H7 (cell line): Measurements from ENCODE around the gene CIB4. TPM values are rescaled to one million over a fixed set of nuclear protein-coding genes. Genes with fewer than 3 reads are reported as not detected.

Experiments used
- DNase-seq: peaks from one replicate; pipeline ENCODE4 v3.0.0; 2012
- H3K27me3 ChIP-seq: 2 replicates; pipeline ENCODE4 v1.6.0; 2011; ENCODE audit warnings: mild to moderate bottlenecking, low read length; ENCODE audit not compliant: control insufficient read depth, insufficient read depth
- H3K36me3 ChIP-seq: replicated peaks from 2 replicates; pipeline ENCODE4 v1.5.1; 2011; ENCODE audit warnings: low read length; ENCODE audit not compliant: control insufficient read depth, insufficient read depth
- H3K4me3 ChIP-seq: 2 replicates; pipeline ENCODE4 v1.5.1; 2011; ENCODE audit warnings: low read depth, mild to moderate bottlenecking, control low read depth, low read length, moderate library complexity; ENCODE audit not compliant: insufficient read depth
- total RNA-seq: library from RNA; depleted of rRNA; stranded (reverse); fragments of >200 nt; shearing (Covaris generic); gene quantifications from 2 replicates; pipeline ENCODE4 v1.2.3, GENCODE V29; 2014

The CIB4 gene
- total RNA-seq, 1 experiment from 2014 or later, result not detected

GRCh38 chr2:26628561-26629345 is 12.4 kb downstream of the CIB4 start:
- no peak overlapping the region for H3K4me3 ChIP-seq
- DNase-seq, result no peak
- no peaks in the 10 kb centered on the region for H3K36me3 ChIP-seq
- H3K27me3 ChIP-seq, result no peaks in the 10 kb centered on the region

DNA sequence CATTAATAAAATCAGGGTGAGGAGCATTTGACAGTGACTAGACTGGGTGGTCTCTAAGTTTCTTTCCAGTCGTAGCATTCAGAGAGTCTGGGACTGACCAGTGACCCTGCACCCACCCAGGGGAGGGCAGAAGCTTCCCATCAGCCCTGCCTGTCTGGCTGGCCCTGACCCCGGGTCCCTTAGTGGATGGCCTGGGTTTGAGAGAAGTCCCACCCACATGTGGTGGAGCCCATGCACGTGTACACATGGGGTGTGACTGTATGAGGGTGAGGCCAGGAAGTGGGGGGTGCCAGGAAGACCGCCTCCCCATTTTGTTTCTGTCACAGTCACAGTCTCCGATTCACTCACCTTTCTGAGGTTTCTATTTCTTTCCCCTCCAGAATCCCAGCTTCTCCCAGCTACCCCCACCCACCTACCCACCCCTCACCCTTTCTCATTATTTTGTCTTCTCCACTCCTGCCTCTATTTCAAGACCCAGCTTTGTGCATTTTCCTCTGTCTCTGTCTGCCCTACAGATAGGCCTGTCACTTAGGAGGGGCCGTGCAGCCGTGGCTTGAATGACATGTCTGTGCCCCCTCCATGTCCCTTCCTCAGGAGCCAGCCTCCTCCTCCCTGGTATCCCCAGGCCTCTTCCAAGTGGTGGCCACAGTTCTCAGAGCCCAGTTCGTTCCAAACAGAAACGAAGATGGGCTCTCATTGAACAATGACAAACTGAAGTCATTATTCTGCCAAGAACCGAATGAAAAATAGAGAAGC is 13.6 kb downstream of the CIB4 start:
- Histone ChIP-seq H3K36me3 (no peaks in the 10 kb centered on the region), H3K27me3 (no peaks in the 10 kb centered on the region), H3K4me3 (no peak overlapping the region)
- no peak for DNase-seq

DNA sequence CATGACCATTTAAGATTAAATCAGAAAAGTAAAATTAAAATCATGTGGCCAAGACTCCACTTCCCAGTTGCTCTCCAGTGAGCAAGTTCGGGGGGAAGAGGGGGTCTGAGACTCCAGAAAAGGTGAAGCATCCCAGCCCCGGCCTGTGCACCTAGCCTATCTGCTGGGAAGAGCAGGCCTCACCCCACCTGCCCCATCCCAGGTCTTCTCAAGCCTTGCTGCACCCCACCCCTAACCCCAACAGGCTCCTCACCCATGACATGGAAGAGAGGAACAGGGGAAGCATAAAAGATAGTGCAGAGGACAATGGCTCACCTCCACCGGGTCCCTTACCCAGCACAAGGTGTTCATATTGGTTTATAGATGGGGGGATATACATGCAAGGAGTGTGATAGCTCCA is 14.6 kb downstream of the CIB4 start:
- Histone ChIP-seq H3K27me3 (no peaks in the 10 kb centered on the region), H3K4me3 (no peak overlapping the region), H3K36me3 (no peaks in the 10 kb centered on the region)
- no peak for DNase-seq

DNA sequence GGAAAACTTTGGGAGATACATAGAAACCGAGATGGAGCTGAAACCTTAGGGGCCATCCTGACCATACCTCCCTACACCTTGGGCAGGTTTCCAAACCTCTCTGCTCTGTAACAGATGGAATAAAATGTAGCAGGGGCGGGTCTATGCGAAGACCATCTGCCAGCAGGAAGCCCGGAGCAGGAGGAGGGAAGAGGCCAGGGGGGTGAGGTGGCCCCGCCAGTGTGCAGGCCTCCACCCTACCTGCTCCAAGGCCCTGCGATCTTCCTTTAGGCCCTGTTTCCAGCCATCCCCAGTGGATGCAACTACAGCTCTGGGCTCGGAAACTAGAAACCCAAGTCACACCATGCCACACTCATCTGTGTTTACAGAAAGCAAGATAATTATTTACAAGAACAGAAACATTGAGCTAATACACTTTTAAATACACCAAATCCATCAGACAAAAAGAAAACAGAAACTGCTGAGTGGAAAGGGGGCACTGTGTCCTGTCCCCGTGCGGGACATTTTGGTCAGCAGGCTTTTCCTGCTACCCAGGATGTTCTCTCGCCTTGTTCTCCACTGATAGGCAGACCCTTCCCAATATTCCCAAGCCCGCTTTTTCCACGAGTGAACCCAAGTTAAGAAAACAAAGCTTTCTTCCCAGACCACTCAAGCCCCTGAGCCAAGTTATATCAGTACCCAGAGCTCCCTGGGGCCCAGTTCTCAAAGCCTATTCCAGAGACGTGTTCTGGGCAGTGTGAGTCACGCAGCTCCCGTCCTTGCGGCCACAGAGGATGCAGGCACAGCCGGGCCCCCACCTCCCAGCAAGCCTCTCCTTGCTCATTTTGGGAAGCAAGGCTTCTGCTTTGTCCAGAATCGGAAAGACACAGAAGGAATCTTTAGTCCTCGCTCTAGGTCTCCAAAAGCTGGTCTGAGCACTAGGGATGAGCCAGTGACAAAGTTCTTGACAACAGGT is 17.3 kb downstream of the CIB4 start:
- Histone ChIP-seq H3K27me3 (peaks cover 15% of the 10 kb centered on the region), H3K36me3 (no peaks in the 10 kb centered on the region), H3K4me3 (no peak overlapping the region)
- no peak for DNase-seq

- Histone ChIP-seq H3K36me3 (no peaks in the 10 kb centered on the region), H3K4me3 (no peak overlapping the region), H3K27me3 (peaks cover 18% of the 10 kb centered on the region)
- no peak for DNase-seq
Observed at GRCh38 chr2:26621469-26622199, 19.5 kb downstream of the CIB4 start.

- no peak for DNase-seq
- Histone ChIP-seq H3K36me3 (no peaks in the 10 kb centered on the region), H3K27me3 (peaks cover 18% of the 10 kb centered on the region), H3K4me3 (no peak overlapping the region)
Observed at GRCh38 chr2:26620031-26620605, 21.0 kb downstream of the CIB4 start.

GRCh38 chr2:26619521-26619951 is 21.6 kb downstream of the CIB4 start:
- no peak for DNase-seq
- Histone ChIP-seq H3K36me3 (no peaks in the 10 kb centered on the region), H3K27me3 (peaks cover 18% of the 10 kb centered on the region), H3K4me3 (no peak overlapping the region)

DNA sequence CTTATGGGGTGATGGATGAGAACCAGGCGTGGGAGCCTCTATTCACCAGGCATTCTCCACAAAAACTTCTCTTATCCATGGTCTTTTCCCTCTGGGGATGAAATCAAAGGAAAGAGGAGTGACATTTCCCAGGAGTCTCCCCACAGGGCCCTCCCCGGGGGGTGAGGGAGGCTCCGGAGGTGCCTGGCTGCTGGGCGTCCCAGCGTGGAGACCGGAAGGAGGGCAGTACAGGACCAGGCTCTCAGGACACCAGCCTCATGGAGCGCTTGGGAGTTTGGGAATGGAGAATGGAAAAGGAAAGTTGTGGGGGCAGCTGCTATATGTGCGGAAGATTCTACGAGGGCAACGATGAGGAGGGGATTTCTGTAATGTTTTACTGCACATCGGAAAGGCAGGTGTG is 22.1 kb downstream of the CIB4 start:
- Histone ChIP-seq H3K4me3 (no peak overlapping the region), H3K36me3 (no peaks in the 10 kb centered on the region), H3K27me3 (peaks cover 18% of the 10 kb centered on the region)
- no peak for DNase-seq

DNA sequence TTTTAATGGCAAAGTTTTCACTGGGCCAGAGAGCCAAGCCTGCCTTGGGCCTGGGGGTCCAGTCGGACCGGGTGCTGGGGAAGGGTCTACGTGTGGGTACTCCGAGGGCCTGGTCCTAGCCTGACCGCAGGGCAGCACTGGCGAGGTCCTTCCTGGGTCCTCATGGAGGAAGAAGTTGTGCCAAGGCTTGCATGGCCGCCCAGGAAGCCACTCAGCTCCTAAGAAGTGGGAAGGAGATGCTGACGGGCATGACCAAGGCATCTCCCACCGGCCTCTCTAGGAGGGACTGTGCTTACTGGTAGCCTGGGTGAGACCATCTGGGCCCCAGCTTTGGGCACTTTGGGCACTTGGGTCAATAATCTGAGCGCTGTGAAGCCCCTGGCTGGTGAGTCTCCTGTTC is 22.6 kb downstream of the CIB4 start:
- H3K36me3 ChIP-seq, result no peaks in the 10 kb centered on the region
- peaks cover 18% of the 10 kb centered on the region for H3K27me3 ChIP-seq
- no peak for DNase-seq
- H3K4me3 ChIP-seq, result no peak overlapping the region

DNA sequence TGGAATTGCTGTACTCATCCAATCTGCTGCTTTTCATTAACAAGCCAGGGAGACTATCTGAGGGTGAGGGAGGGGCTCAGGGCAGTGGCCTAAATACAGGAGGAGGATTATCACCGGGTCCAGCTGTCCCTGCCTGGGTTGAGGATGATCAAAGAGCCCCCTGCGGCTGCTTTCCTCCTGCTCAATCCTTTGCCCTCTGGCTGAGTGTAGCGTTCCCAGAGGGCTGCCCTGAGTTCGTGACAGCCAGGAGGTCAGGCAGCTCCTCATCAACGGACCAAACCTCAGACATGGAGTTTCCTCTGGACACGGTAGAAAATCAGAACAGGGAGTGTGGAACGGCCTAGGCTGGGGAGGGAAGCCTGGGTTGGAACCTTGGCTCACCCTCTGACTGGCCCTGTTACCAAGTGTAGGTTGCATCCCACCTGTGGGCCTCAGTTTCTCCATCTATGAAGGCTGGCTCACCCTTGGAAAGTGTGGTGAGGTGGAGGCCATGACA is 23.5 kb downstream of the CIB4 start:
- no peaks in the 10 kb centered on the region for H3K36me3 ChIP-seq
- no peak for DNase-seq
- H3K27me3 ChIP-seq, result peaks cover 18% of the 10 kb centered on the region
- no peak overlapping the region for H3K4me3 ChIP-seq

GRCh38 chr2:26616706-26617587 is 24.2 kb downstream of the CIB4 start:
- no peak for DNase-seq
- H3K27me3 ChIP-seq, result peaks cover 18% of the 10 kb centered on the region
- no peak overlapping the region for H3K4me3 ChIP-seq
- no peaks in the 10 kb centered on the region for H3K36me3 ChIP-seq

DNA sequence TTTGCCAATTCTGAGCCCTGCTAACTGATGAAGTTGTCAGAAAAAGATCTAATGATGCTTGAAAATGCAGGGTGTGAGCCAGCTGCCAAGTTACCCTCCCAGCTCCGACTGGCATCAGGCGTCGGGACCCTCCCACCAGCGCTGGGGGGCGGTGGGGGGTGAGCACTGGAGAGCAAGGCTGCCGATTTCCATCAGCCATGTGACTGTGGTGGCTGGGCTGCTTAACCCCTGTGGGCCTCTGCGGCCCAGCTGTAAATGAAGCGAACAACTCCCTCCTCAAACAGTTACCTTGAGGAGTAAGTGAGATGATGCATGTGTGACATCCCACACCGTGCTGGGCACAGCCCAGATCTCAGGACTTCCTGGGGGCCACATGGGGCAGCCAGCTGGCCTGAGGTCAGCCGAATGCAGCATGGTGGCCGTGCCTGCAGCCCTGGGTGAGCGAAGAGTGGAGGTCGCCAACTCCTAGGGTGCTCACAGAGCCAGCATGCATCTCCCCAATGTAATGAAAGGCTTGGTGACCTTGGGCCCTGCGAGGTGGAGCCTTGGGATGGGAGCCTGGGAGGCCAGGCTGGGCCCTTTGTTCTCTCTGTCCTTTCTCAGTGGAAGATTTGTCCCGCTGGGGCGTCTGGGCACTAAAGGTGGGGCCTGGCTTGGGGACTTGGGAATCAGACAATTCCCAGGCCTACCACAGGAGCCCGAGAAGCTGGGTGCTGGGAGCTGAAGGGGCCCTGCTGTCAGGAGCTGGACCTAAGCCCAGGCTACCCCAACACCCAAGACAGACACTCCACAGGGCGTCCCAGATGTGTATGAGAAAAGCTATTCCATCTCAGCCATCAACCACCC is 25.1 kb downstream of the CIB4 start:
- Histone ChIP-seq H3K4me3 (no peak overlapping the region), H3K36me3 (no peaks in the 10 kb centered on the region), H3K27me3 (peaks cover 18% of the 10 kb centered on the region)
- DNase-seq, result no peak
